Immature natural killer cell (primary cell): Measurements from ENCODE around the gene ATPAF2. TPM values are rescaled to one million over a fixed set of nuclear protein-coding genes. Genes with fewer than 3 reads are reported as not detected.

Experiments
- DNase-seq, 3 donors: peaks; one replicate each; pipeline ENCODE4 v3.0.0; 2022; ENCODE audit warnings: mixed read lengths in 1 of 3
- H3K27ac Mint-ChIP-seq, 6 donors: one replicate each; pipeline ENCODE4 v1.8.0; 2020; ENCODE audit warnings: mixed read lengths in 6 of 6, mild to moderate bottlenecking in 5 of 6, inconsistent platforms in 4 of 6, moderate library complexity in 3 of 6
- H3K27me3 Mint-ChIP-seq, 3 donors: one replicate each; pipeline ENCODE4 v1.8.0; 2020 to 2021; ENCODE audit warnings: low read depth in 3 of 3, mild to moderate bottlenecking in 3 of 3, mixed read lengths in 3 of 3, moderate library complexity in 3 of 3, inconsistent platforms in 1 of 3
- H3K36me3 Mint-ChIP-seq, 3 donors: one replicate each; pipeline ENCODE4 v1.8.0; 2020; ENCODE audit warnings: mixed read lengths in 3 of 3, inconsistent platforms in 2 of 3, mild to moderate bottlenecking in 2 of 3
- H3K4me1 Mint-ChIP-seq, 2 donors: one replicate each; pipeline ENCODE4 v1.8.0; 2020; ENCODE audit warnings: inconsistent platforms in 2 of 2, mild to moderate bottlenecking in 2 of 2, mixed read lengths in 2 of 2, moderate library complexity in 1 of 2
- H3K4me3 Mint-ChIP-seq, 5 donors: one replicate each; pipeline ENCODE4 v1.8.0; 2020; ENCODE audit warnings: mild to moderate bottlenecking in 5 of 5, mixed read lengths in 5 of 5, inconsistent platforms in 3 of 5, moderate library complexity in 3 of 5
- H3K9me3 Mint-ChIP-seq, 6 donors: one replicate each; pipeline ENCODE4 v1.8.0; 2020; ENCODE audit warnings: mild to moderate bottlenecking in 6 of 6, mixed read lengths in 6 of 6, inconsistent platforms in 4 of 6, moderate library complexity in 3 of 6
- polyA plus RNA-seq, 3 donors: library from polyadenylated mRNA; unstranded; fragments of 300-500 nt; fragmentation: Illumina TruSeq; gene quantifications; one replicate each; pipeline ENCODE4 v1.2.3, GENCODE V29; 2021

The ATPAF2 gene
- polyA plus RNA-seq, 3 donors from 2014 or later, result 14.6 to 24.9 (median 21.3) TPM

DNA sequence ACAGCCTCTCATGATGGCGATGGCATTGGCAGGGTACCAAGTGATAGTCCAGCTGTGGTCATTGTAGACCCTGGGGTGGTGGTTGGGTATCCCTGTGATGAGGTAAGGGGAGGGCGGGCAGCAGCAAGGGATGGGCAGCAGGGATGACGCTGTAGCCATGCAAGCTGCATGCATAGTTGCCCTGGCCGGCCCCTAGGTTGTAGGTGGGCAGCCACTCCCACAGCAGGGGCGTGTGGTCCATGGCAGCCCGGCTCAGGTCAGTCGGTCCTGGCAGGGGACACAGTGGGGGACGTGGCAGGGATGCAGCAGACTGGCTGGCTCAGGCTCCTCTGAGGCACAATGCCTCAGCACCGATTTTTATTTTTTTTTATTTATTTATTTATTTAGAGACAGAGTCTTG is 57.6 kb downstream of the ATPAF2 start:
- DNase-seq, result no peak
- Mint-ChIP-seq H3K36me3 (no peaks in the 10 kb centered on the region), H3K4me3 (no peak overlapping the region), H3K4me1 (no peaks in the 10 kb centered on the region), H3K27ac (no peak overlapping the region), H3K27me3 (peaks cover 0 to 3% (median 2%) of the 10 kb centered on the region in 3 donors), H3K9me3 (no peaks in the 10 kb centered on the region)

GRCh38 chr17:17979778-17980177 is 59.2 kb downstream of the ATPAF2 start:
- Mint-ChIP-seq H3K9me3 (no peaks in the 10 kb centered on the region), H3K4me3 (no peak overlapping the region), H3K27me3 (peaks cover 0 to 3% (median 1%) of the 10 kb centered on the region in 3 donors), H3K4me1 (no peaks in the 10 kb centered on the region), H3K27ac (no peak overlapping the region), H3K36me3 (no peaks in the 10 kb centered on the region)
- no peak for DNase-seq

DNA sequence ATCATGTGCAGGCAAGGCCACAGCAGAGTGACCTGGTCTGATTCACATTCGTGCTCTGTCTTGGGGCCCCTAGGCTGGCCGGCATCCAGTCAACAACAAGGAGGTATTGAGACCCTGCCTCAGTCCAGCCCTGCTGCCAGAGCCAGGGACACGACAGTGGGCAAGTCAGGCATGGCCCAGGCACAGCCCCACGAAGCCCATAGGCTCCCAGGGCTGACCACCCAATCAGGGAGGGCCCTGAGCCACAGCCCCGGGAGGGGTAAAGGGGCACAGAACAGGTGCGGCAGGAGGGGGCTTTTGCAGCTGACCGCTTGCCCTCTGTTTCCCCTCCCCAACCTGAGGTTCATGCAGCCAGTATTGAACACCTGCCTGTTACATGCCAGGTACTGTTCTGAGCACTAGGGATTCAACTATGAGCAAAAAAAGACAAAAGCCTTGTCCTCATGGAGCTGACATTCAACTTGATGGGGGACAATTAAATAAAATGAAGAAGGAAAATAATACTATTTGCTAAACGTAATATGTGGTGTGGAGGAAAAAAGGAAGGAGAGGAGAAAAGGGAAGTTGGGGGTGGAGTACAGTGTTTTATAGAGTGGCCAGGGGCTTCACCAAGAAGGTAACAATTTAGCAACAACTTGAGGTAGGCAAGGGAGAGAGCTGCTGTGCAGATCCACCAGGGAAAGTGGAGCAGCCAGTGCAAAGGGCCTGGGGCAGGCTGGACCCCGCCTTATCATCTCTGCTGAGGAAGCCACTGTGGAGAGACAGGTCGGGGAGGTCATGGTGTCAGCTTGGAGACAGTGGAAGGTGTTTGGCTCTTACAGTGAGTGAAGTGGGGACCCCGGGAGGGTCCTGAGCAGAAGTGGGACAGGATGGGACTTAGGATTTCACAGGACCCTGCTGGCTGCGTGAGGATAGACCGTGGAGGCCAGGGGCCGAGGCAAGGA is 60.2 kb downstream of the ATPAF2 start:
- Mint-ChIP-seq H3K27me3 (peaks cover 1 to 3% (median 2%) of the 10 kb centered on the region in 3 donors), H3K4me1 (peaks cover 1 to 2% of the 10 kb centered on the region in 2 donors)

DNA sequence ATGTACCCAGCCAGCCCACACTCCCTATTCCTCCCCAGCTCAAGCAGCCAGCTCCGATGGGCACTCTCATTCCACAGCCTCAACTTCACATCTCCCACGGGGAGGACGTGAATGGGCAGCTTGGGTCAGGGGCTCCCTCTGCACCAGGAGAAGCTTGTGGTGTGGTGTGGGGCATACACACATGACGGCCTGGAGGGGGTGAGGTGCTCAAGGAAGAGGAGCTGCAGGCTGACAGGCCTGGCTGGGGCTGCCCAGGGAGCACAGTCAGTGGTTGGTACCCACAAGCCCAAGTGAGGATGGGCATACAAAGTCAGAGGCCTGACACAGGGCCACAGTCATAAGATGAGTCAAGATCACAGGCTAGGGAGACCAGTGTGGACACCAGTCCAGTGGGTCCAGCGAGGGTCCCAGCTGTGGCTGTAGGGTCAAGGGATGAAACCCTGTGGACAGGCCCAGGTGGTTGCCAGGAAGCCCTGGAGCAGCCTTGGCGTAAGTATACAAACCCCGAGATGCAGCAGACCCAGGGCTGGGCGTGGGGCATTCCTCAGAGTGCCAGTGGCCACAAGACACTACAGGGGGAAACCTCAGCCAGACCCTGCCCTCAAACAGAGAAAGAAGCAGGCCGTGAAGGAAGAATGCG is 61.9 kb downstream of the ATPAF2 start:
- H3K9me3 Mint-ChIP-seq, result no peaks in the 10 kb centered on the region
- H3K36me3 Mint-ChIP-seq, result no peaks in the 10 kb centered on the region
- H3K4me1 Mint-ChIP-seq, result peaks cover 11 to 17% of the 10 kb centered on the region in 2 donors
- no peak overlapping the region for H3K4me3 Mint-ChIP-seq
- peaks cover 9 to 10% (median 10%) of the 10 kb centered on the region in 3 donors for H3K27me3 Mint-ChIP-seq
- DNase-seq, result no peak
- H3K27ac Mint-ChIP-seq, result peak overlapping the region in 1 of 6 donors; percentile 40

More for the DNA sequence above, 60.2 kb downstream of the ATPAF2 start:
- Mint-ChIP-seq H3K9me3 (no peaks in the 10 kb centered on the region), H3K4me3 (no peak overlapping the region), H3K27ac (no peak overlapping the region), H3K36me3 (no peaks in the 10 kb centered on the region)
- no peak for DNase-seq

- peaks cover 22 to 29% of the 10 kb centered on the region in 2 donors for H3K4me1 Mint-ChIP-seq
- peaks cover 9 to 14% (median 10%) of the 10 kb centered on the region in 3 donors for H3K27me3 Mint-ChIP-seq
- no peak overlapping the region for H3K27ac Mint-ChIP-seq
- peak overlapping the region in 1 of 5 donors; percentile 10 for H3K4me3 Mint-ChIP-seq
- no peak for DNase-seq
- H3K36me3 Mint-ChIP-seq, result no peaks in the 10 kb centered on the region
- no peaks in the 10 kb centered on the region for H3K9me3 Mint-ChIP-seq
These were observed 63.5 kb downstream of the ATPAF2 start for GRCh38 chr17:17975436-17975835.

- H3K27ac Mint-ChIP-seq, result peak overlapping the region; percentile 88 to 97 (median 96)
- H3K9me3 Mint-ChIP-seq, result no peaks in the 10 kb centered on the region
- H3K27me3 Mint-ChIP-seq, result peaks cover 9 to 14% (median 10%) of the 10 kb centered on the region in 3 donors
These were observed 66.1 kb downstream of the ATPAF2 start for GRCh38 chr17:17972952-17973254.

DNA sequence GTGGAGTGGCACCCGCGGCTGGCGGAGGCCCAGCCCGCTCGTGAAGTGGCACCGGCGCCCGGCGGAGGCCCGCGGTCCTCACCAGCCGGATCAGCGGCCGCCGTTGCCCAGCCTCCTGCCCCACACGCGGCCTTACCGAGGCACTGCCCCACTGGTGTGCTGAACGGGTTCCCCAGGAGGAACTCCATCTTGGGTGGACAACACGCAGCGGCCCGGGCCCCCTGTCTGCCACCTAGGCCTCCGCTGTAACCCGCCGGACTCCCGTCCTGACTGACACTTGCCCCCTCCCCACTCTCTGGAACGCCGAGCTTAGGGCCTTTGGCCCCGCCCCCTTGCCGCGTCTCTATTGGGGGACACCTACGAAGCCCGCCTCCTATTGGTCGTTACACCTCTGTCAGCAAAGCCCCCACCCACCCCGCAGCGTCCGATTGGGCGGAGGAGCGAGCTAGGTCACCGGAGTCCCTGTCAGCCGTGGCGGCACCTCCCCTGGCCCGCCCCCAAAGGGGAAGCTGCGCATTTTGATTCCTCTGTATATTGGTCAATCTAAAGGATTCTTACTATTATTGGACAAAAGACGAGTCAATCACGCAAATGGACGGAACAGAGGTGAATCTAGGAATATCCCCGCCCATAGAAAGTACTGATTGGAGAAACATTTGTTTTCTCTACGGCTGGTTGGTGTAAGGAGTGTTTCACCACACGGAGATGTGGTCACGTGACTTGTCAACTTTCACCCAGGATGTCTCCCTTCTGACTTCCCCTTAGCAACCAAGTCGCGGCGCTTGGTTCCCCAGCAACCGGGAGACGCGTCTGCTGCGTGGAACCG is 66.6 kb downstream of the ATPAF2 start, which contains the start of the genes DRC3 and TOM1L2:
Gene DRC3 (plus strand): TSS at position 737 of the 826 bp plus-strand sequence. CDS start 4,737 bp downstream, outside the sequence.
Gene TOM1L2 (minus strand): TSS at position 275 of the 826 bp plus-strand sequence. CDS start 87 bp downstream, at position 188.
- DNase-seq, result peak; percentile 100
- no peaks in the 10 kb centered on the region for H3K36me3 Mint-ChIP-seq
- H3K27me3 Mint-ChIP-seq, result peaks cover 8 to 14% (median 10%) of the 10 kb centered on the region in 3 donors
- H3K4me3 Mint-ChIP-seq, result peak within 1 kb of the TSS; percentile 94 to 97 (median 95)
- peaks cover 25 to 41% of the 10 kb centered on the region in 2 donors for H3K4me1 Mint-ChIP-seq
- no peaks in the 10 kb centered on the region for H3K9me3 Mint-ChIP-seq
- H3K27ac Mint-ChIP-seq, result peak within 1 kb of the TSS; percentile 88 to 97 (median 97)

More at GRCh38 chr17:17972952-17973254, 66.1 kb downstream of the ATPAF2 start:
- H3K4me3 Mint-ChIP-seq, result peak overlapping the region; percentile 94 to 97 (median 95)
- no peaks in the 10 kb centered on the region for H3K36me3 Mint-ChIP-seq
- H3K4me1 Mint-ChIP-seq, result peaks cover 25 to 41% of the 10 kb centered on the region in 2 donors
- DNase-seq, result no peak

- H3K9me3 Mint-ChIP-seq, result no peaks in the 10 kb centered on the region
- peak in 1 of 3 donors; percentile 7 for DNase-seq
- no peaks in the 10 kb centered on the region for H3K36me3 Mint-ChIP-seq
- H3K27ac Mint-ChIP-seq, result peak overlapping the region; percentile 81 to 91 (median 88)
- H3K4me3 Mint-ChIP-seq, result peak overlapping the region; percentile 72 to 97 (median 83)
- peaks cover 31 to 47% of the 10 kb centered on the region in 2 donors for H3K4me1 Mint-ChIP-seq
- H3K27me3 Mint-ChIP-seq, result peaks cover 6 to 14% (median 10%) of the 10 kb centered on the region in 3 donors
These were observed 67.4 kb downstream of the ATPAF2 start for GRCh38 chr17:17971431-17972125.

- peak overlapping the region; percentile 54 to 91 (median 86) for H3K27ac Mint-ChIP-seq
- DNase-seq, result no peak
- H3K36me3 Mint-ChIP-seq, result no peaks in the 10 kb centered on the region
- H3K4me1 Mint-ChIP-seq, result peaks cover 31 to 47% of the 10 kb centered on the region in 2 donors
- H3K27me3 Mint-ChIP-seq, result peaks cover 6 to 13% (median 10%) of the 10 kb centered on the region in 3 donors
- H3K9me3 Mint-ChIP-seq, result no peaks in the 10 kb centered on the region
- H3K4me3 Mint-ChIP-seq, result peak overlapping the region; percentile 72 to 88 (median 83)
These were observed 68.1 kb downstream of the ATPAF2 start for GRCh38 chr17:17970699-17971430.

Other genes with a start within 250 kb of the ATPAF2 start
- 10 to 100 TPM in 1 of 3 donors, 1 to 10 TPM in 2; 2.9 to 13.4 (median 4.4) TPM for gene SREBF1, start 202.2 kb downstream of the ATPAF2 start, polyA plus RNA-seq
- gene TOM1L2, start 66.8 kb downstream of the ATPAF2 start, polyA plus RNA-seq, result 1 to 10 TPM; 1.9 to 6.1 (median 4.2) TPM
- 1 to 10 TPM in 1 of 3 donors, under 1 TPM in 1, not detected in 1; 0.52 to 2.1 TPM for gene DRC3, start 66.3 kb downstream of the ATPAF2 start, polyA plus RNA-seq
- 1 to 10 TPM; 4.3 to 7.4 (median 5.0) TPM for gene GID4, start 240 bp upstream of the ATPAF2 start, polyA plus RNA-seq
- gene DRG2, start 48.8 kb upstream of the ATPAF2 start, polyA plus RNA-seq, result 10 to 100 TPM; 54.2 to 66.9 (median 59.3) TPM
- gene MYO15A, start 69.6 kb upstream of the ATPAF2 start, polyA plus RNA-seq, result under 1 TPM in 2 of 3 donors, not detected in 1; 0.13 to 0.29 TPM
- 100 to 1,000 TPM in 2 of 3 donors, 10 to 100 TPM in 1; 86.4 to 130 (median 102) TPM for gene ALKBH5, start 144.7 kb upstream of the ATPAF2 start, polyA plus RNA-seq
- gene LLGL1, start 186.5 kb upstream of the ATPAF2 start, polyA plus RNA-seq, result 1 to 10 TPM in 2 of 3 donors, not detected in 1; 2.0 to 3.1 TPM
- 100 to 1,000 TPM in 1 of 3 donors, 10 to 100 TPM in 2; 77.7 to 164 (median 83.7) TPM for gene FLII, start 219.6 kb upstream of the ATPAF2 start, polyA plus RNA-seq
- 10 to 100 TPM; 14.9 to 20.1 (median 17.4) TPM for gene MIEF2, start 221.5 kb upstream of the ATPAF2 start, polyA plus RNA-seq